Aorta (tissue), 5 donors: ENCODE results near the gene PPME1. TPM values are rescaled to one million over a fixed set of nuclear protein-coding genes. Genes with fewer than 3 reads are reported as not detected.
"Not testable (repeated sequence)": the region's sequence is repeated elsewhere in the genome, so short reads cannot be mapped to it uniquely, and the experiment has no call there.

Experiments
- ATAC-seq: fragments of 200-7000 bp; cut with Tn5 transposase; one replicate; pipeline ENCODE4 v1.9.1; 2022; ENCODE audit warnings: moderate library complexity; ENCODE audit not compliant: low FRiP score
- DNase-seq, 2 donors: peaks; one replicate each; pipeline ENCODE4 v3.0.0-alpha.2; 2020
- H3K27ac ChIP-seq, 2 donors: one replicate each; pipeline ENCODE4 v1.5.1; 2013; ENCODE audit warnings: low read length in 2 of 2, mild to moderate bottlenecking in 2 of 2, moderate library complexity in 2 of 2, control low read depth in 1 of 2, inconsistent platforms in 1 of 2, low read depth in 1 of 2
- H3K27me3 ChIP-seq, 2 donors: one replicate each; pipeline ENCODE4 v1.6.1; 2013; ENCODE audit warnings: control low read depth in 1 of 2, low read length in 1 of 2, mild to moderate bottlenecking in 1 of 2, moderate library complexity in 1 of 2; ENCODE audit not compliant: insufficient read depth in 2 of 2, control insufficient read depth in 1 of 2
- H3K36me3 ChIP-seq, 2 donors: one replicate each; pipeline ENCODE4 v1.6.1; 2013; ENCODE audit warnings: control low read depth in 1 of 2, low read length in 1 of 2, mild to moderate bottlenecking in 1 of 2; ENCODE audit not compliant: insufficient read depth in 2 of 2, control insufficient read depth in 1 of 2
- H3K4me1 ChIP-seq, 2 donors: one replicate each; pipeline ENCODE4 v1.6.1; 2013; ENCODE audit warnings: low read length in 2 of 2, control low read depth in 1 of 2, mild to moderate bottlenecking in 1 of 2, moderate library complexity in 1 of 2; ENCODE audit not compliant: insufficient read depth in 2 of 2, control insufficient read depth in 1 of 2
- H3K4me3 ChIP-seq, 2 donors: one replicate each; pipeline ENCODE4 v1.5.1; 2013; ENCODE audit warnings: low read length in 2 of 2, control low read depth in 1 of 2, mild to moderate bottlenecking in 1 of 2
- H3K9me3 ChIP-seq: one replicate; pipeline ENCODE4 v1.6.1; 2013; ENCODE audit warnings: mild to moderate bottlenecking, low read length; ENCODE audit not compliant: control insufficient read depth
- whole genome bisulfite sequencing, 2 donors: extraction: QIAGEN DNeasy Blood & Tissue Kit; methylation state at CpG; one replicate each; pipeline ENCODE4 v1.1.7; 2013; 5-methylcytosine and 5-hydroxymethylcytosine counted together
- intact Hi-C, 2 donors: fragments of 100-400 bp; cut with DNase I; formaldehyde crosslinking; loops; one replicate each; pipeline versions ENCODE4 v1.14.2 to v1.15.0; 2022
- long read RNA-seq, 2 donors: library from polyadenylated mRNA; unstranded; transcript quantifications; one replicate each; pipeline ENCODE4 v2.0.0, GENCODE V29; 2020 to 2021
- polyA plus RNA-seq, 2 donors: library from polyadenylated mRNA; stranded (reverse); fragments of 200-250 nt; gene quantifications; one replicate each; pipeline ENCODE4 v1.2.3, GENCODE V29; 2013
- total RNA-seq, 2 donors: library from RNA; stranded (reverse); fragmentation: NEBNext Ultra II Directional; extraction: Animal tissue kit (Norgen Biotek cat#: 25700); gene quantifications; one replicate each; pipeline ENCODE4 v1.2.1, GENCODE V29; 2021
- donor health status: healthy with polysubstance abuse.
- donor health status: Bipolar disorder and iron deficiency.
- donor health status: DM: no; HTN: no; CAD: no.
- donor health status: DM: no; HTN: no; CAD: no.
- donor health status: DM: yes; HTN: yes; CAD: no.

PPME1 gene
- total RNA-seq (10 to 100 TPM; 35.8 to 43.2 TPM), polyA plus RNA-seq (10 to 100 TPM; 17.2 to 22.5 TPM)
- long read RNA-seq, donor 1, transcript PPME1-201 (14 exons, 2,677 nt), result major isoform, 173 of 221 reads
- long read RNA-seq, donor 1, partial matches to known transcripts, result 6 of 221 reads
- long read RNA-seq, donor 1, other reads (novel, unspliced or antisense), result 36 of 221 reads
- long read RNA-seq, donor 2, transcript PPME1-201 (14 exons, 2,677 nt), result major isoform, 14 of 19 reads
- long read RNA-seq, donor 2, partial matches to known transcripts, result 3 of 19 reads
- long read RNA-seq, donor 2, other reads (novel, unspliced or antisense), result 2 of 19 reads

GRCh38 chr11:74170694-74171629, at the start of gene PPME1, which contains the start of gene C2CD3:
Gene PPME1, plus strand, starts transcription at chr11:74171289. Its CDS starts 133 bp downstream, at chr11:74171422.
Gene C2CD3, minus strand, starts transcription at chr11:74171002. Its CDS starts 210 bp downstream, at chr11:74170792.
- intact Hi-C loops, result loop anchor here in 1 of 2 donors (2.0 kb wide), 1 partner anchor 322 kb away; the partner anchor contains the start of gene LIPT2
- WGBS, 2 donors, result 0% methylated on average over 68 of the region's 68 CpGs
- peak; percentile 100 for ATAC-seq

GRCh38 chr11:74121804-74122203, 49.3 kb upstream of the PPME1 start:
- no peaks in the 10 kb centered on the region for H3K9me3 ChIP-seq

More at GRCh38 chr11:74170694-74171629, at the start of gene PPME1, which contains the start of gene C2CD3:
- peaks cover 0 to 17% of the 10 kb centered on the region in 2 donors for H3K4me1 ChIP-seq
- no peaks in the 10 kb centered on the region for H3K27me3 ChIP-seq
- peak within 1 kb of the TSS; percentile 82 to 90 for H3K4me3 ChIP-seq
- DNase-seq, result peak; percentile 98 to 99
- peak within 1 kb of the TSS; percentile 3 to 76 for H3K27ac ChIP-seq
- H3K36me3 ChIP-seq, result no peaks in the 10 kb centered on the region
- no peaks in the 10 kb centered on the region for H3K9me3 ChIP-seq

GRCh38 chr11:74123008-74123448, 48.1 kb upstream of the PPME1 start:
- no peak overlapping the region for H3K27ac ChIP-seq

More at GRCh38 chr11:74121804-74122203, 49.3 kb upstream of the PPME1 start:
- no peak overlapping the region for H3K27ac ChIP-seq
- 90 to 94% methylated on average over 5 of the region's 5 CpGs for WGBS, 2 donors
- no peaks in the 10 kb centered on the region for H3K27me3 ChIP-seq
- peaks cover 0 to 2% of the 10 kb centered on the region in 2 donors for H3K36me3 ChIP-seq
- no peaks in the 10 kb centered on the region for H3K4me1 ChIP-seq
- intact Hi-C loops, result no loop called here
- no peak overlapping the region for H3K4me3 ChIP-seq
- ATAC-seq (no peak), DNase-seq (no peak)

GRCh38 chr11:74129121-74129520, 42.0 kb upstream of the PPME1 start:
- H3K4me1 ChIP-seq, H3K36me3 ChIP-seq, H3K27me3 ChIP-seq, H3K27ac ChIP-seq, ATAC-seq, DNase-seq, intact Hi-C loops, H3K9me3 ChIP-seq, H3K4me3 ChIP-seq: not testable (repeated sequence)
- 96 to 98% methylated on average over 27 to 28 of the region's 33 CpGs for WGBS, 2 donors

More at GRCh38 chr11:74123008-74123448, 48.1 kb upstream of the PPME1 start:
- DNase-seq (no peak), ATAC-seq (no peak)
- H3K27me3 ChIP-seq, result no peaks in the 10 kb centered on the region
- H3K36me3 ChIP-seq, result peaks cover 0 to 2% of the 10 kb centered on the region in 2 donors
- intact Hi-C loops, result no loop called here
- H3K4me1 ChIP-seq, result no peaks in the 10 kb centered on the region
- no peaks in the 10 kb centered on the region for H3K9me3 ChIP-seq
- H3K4me3 ChIP-seq, result no peak overlapping the region

GRCh38 chr11:74132833-74133232, 38.3 kb upstream of the PPME1 start:
- H3K36me3 ChIP-seq, result peaks cover 0 to 5% of the 10 kb centered on the region in 2 donors
- H3K9me3 ChIP-seq, result no peaks in the 10 kb centered on the region
- no peaks in the 10 kb centered on the region for H3K4me1 ChIP-seq
- WGBS, 2 donors, result 87 to 92% methylated on average over 3 of the region's 3 CpGs
- DNase-seq, result no peak
- H3K27me3 ChIP-seq, result no peaks in the 10 kb centered on the region
- H3K4me3 ChIP-seq, result no peak overlapping the region
- intact Hi-C loops, result no loop called here
- ATAC-seq, result no peak
- H3K27ac ChIP-seq, result no peak overlapping the region

- H3K4me3 ChIP-seq, result no peak overlapping the region
- H3K9me3 ChIP-seq, result no peaks in the 10 kb centered on the region
- no peaks in the 10 kb centered on the region for H3K27me3 ChIP-seq
- H3K36me3 ChIP-seq, result peaks cover 0 to 5% of the 10 kb centered on the region in 2 donors
- 96 to 97% methylated on average over 3 of the region's 3 CpGs for WGBS, 2 donors
- no peak overlapping the region for H3K27ac ChIP-seq
- DNase-seq, result no peak
- intact Hi-C loops, result no loop called here
- no peak for ATAC-seq
- no peaks in the 10 kb centered on the region for H3K4me1 ChIP-seq
Measured at GRCh38 chr11:74133436-74133835, 37.7 kb upstream of the PPME1 start.

GRCh38 chr11:74134661-74135060, 36.4 kb upstream of the PPME1 start:
- Histone ChIP-seq H3K27me3 (no peaks in the 10 kb centered on the region), H3K27ac (no peak overlapping the region), H3K36me3 (peaks cover 0 to 5% of the 10 kb centered on the region in 2 donors), H3K9me3 (no peaks in the 10 kb centered on the region), H3K4me3 (no peak overlapping the region), H3K4me1 (no peaks in the 10 kb centered on the region)
- WGBS, 2 donors, result 89 to 91% methylated on average over 3 of the region's 3 CpGs
- DNase-seq (no peak), ATAC-seq (no peak)
- intact Hi-C loops, result no loop called here

GRCh38 chr11:74135127-74135840, 35.8 kb upstream of the PPME1 start:
- Histone ChIP-seq H3K4me1 (no peaks in the 10 kb centered on the region), H3K27me3 (no peaks in the 10 kb centered on the region), H3K4me3 (no peak overlapping the region), H3K27ac (no peak overlapping the region), H3K36me3 (peaks cover 0 to 5% of the 10 kb centered on the region in 2 donors), H3K9me3 (no peaks in the 10 kb centered on the region)
- intact Hi-C loops, result no loop called here
- WGBS, 2 donors, result 95 to 97% methylated on average over 3 of the region's 3 CpGs
- DNase-seq (no peak), ATAC-seq (no peak)
